Osteocyte (in vitro differentiated cells): ENCODE results near the gene LSMEM2. TPM values are rescaled to one million over a fixed set of nuclear protein-coding genes. Genes with fewer than 3 reads are reported as not detected.

Source experiments
- DNase-seq: peaks from one replicate; pipeline ENCODE4 v3.0.0; 2021; ENCODE audit warnings: mixed read lengths; ENCODE audit not compliant: unreplicated experiment; ENCODE audit errors: extremely low spot score
- H3K27ac Mint-ChIP-seq: one replicate; pipeline ENCODE4 v1.8.0; 2021; ENCODE audit warnings: mild to moderate bottlenecking, mixed read lengths; ENCODE audit not compliant: unreplicated experiment
- H3K27me3 Mint-ChIP-seq: one replicate; pipeline ENCODE4 v1.8.0; 2021; ENCODE audit warnings: mixed read lengths; ENCODE audit not compliant: unreplicated experiment
- H3K36me3 Mint-ChIP-seq: one replicate; pipeline ENCODE4 v1.8.0; 2021; ENCODE audit warnings: mixed read lengths; ENCODE audit not compliant: unreplicated experiment
- H3K4me1 Mint-ChIP-seq: one replicate; pipeline ENCODE4 v1.8.0; 2021; ENCODE audit warnings: mixed read lengths; ENCODE audit not compliant: unreplicated experiment
- H3K4me3 Mint-ChIP-seq: one replicate; pipeline ENCODE4 v1.8.0; 2021; ENCODE audit warnings: mild to moderate bottlenecking, moderate library complexity, mixed read lengths; ENCODE audit not compliant: unreplicated experiment
- H3K9me3 Mint-ChIP-seq: one replicate; pipeline ENCODE4 v1.8.0; 2021; ENCODE audit warnings: mixed read lengths; ENCODE audit not compliant: unreplicated experiment
- total RNA-seq: library from RNA; stranded (reverse); gene quantifications from 2 replicates; pipeline ENCODE4 v1.2.1, GENCODE V29; 2021
- TF ChIP-seq, protein P1 (sequence below): fragments of 200-600 bp; sonication (generic); IDR thresholded peaks from 2 replicates; pipeline ENCODE4 v1.5.0; 2021; ENCODE audit warnings: antibody characterized with exemption, mild to moderate bottlenecking, moderate library complexity

LSMEM2 gene
- total RNA-seq, 1 donor from 2014 or later, result not detected

DNA sequence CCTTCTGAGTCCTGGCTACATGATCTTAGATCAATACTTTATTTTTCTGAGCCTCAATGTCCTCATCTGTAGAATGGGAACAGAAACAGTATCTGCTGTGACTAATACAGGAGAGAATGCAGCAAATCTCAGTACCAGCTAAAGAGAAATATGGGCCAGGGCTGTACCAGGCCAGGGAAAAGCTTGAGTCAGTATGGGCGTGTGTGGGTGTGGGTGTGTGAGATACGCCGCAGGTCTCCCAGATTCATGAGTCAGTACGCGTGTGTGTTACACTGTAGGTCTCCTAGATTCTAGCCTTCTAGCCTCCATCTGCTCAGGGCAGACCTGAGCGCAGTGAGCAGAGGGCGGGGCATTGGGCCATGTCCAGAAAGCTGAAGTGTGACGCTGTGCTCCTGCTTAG lies 27.7 kb upstream of the LSMEM2 start:
- peaks cover 43% of the 10 kb centered on the region for H3K4me1 Mint-ChIP-seq
- TF ChIP-seq, protein P1, sequence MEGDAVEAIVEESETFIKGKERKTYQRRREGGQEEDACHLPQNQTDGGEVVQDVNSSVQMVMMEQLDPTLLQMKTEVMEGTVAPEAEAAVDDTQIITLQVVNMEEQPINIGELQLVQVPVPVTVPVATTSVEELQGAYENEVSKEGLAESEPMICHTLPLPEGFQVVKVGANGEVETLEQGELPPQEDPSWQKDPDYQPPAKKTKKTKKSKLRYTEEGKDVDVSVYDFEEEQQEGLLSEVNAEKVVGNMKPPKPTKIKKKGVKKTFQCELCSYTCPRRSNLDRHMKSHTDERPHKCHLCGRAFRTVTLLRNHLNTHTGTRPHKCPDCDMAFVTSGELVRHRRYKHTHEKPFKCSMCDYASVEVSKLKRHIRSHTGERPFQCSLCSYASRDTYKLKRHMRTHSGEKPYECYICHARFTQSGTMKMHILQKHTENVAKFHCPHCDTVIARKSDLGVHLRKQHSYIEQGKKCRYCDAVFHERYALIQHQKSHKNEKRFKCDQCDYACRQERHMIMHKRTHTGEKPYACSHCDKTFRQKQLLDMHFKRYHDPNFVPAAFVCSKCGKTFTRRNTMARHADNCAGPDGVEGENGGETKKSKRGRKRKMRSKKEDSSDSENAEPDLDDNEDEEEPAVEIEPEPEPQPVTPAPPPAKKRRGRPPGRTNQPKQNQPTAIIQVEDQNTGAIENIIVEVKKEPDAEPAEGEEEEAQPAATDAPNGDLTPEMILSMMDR, result no peak
- H3K27ac Mint-ChIP-seq, result peak overlapping the region; percentile 27
- H3K27me3 Mint-ChIP-seq, result no peaks in the 10 kb centered on the region
- H3K36me3 Mint-ChIP-seq, result peaks cover 6% of the 10 kb centered on the region
- DNase-seq, result no peak
- no peak overlapping the region for H3K4me3 Mint-ChIP-seq
- no peaks in the 10 kb centered on the region for H3K9me3 Mint-ChIP-seq

DNA sequence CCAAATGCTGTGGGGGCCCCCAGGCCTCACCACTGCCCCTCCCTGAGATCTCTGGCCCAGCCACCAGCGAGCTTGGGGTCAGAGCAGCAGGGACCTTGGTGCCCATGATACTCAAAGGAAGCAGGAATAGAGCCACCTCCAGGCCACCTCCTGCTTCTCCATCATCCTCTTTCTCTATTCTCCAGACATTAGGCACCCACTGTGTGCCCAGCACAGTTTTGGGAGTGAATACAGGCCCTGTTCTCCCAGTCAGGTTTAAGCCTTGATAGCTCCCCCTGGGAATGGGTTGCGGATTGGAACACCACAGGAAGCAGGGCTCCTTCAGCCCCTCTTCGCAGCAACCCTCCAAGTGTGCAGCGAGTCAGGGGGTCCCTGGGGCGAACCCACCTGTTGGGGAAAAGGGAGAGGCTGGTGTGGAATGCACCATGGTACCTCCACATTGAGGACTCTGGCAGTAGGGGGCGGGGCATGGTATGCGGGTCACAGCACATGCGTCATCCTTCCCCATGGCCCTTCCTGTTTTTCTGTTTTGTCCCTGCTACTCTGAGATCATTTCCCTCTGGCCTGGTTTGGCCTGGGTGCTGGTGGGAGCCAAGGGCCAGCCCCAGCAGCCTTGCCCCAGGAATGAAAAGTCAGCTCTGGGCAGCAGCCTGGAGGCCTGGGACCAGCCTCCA lies 24.2 kb upstream of the LSMEM2 start:
- no peaks in the 10 kb centered on the region for H3K9me3 Mint-ChIP-seq
- TF ChIP-seq, protein P1, result no peak
- peaks cover 20% of the 10 kb centered on the region for H3K36me3 Mint-ChIP-seq
- no peak overlapping the region for H3K4me3 Mint-ChIP-seq
- peaks cover 19% of the 10 kb centered on the region for H3K4me1 Mint-ChIP-seq
- no peak overlapping the region for H3K27ac Mint-ChIP-seq
- no peak for DNase-seq
- no peaks in the 10 kb centered on the region for H3K27me3 Mint-ChIP-seq

DNA sequence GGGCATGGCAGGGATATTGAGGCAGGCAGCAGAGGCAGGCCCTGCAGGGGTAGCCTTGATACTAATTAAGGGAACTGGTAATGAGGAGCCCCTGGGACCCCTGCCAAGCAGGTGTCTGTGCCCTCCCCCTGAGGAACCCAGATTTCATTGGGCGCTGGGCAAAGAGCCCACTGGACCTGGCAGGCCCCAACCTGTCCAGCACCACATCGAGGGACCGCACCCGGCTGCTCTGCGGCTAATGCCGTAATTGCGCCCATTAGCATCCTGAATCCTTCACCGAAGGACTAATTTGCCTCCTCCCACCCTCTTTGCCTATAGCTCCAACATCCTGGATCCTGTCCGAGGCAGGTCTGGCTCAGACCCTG lies 23.7 kb upstream of the LSMEM2 start:
- Mint-ChIP-seq H3K27ac (no peak overlapping the region), H3K36me3 (peaks cover 20% of the 10 kb centered on the region), H3K4me1 (peaks cover 16% of the 10 kb centered on the region), H3K9me3 (no peaks in the 10 kb centered on the region), H3K27me3 (no peaks in the 10 kb centered on the region), H3K4me3 (no peak overlapping the region)
- no peak for DNase-seq
- TF ChIP-seq, protein P1, result no peak

DNA sequence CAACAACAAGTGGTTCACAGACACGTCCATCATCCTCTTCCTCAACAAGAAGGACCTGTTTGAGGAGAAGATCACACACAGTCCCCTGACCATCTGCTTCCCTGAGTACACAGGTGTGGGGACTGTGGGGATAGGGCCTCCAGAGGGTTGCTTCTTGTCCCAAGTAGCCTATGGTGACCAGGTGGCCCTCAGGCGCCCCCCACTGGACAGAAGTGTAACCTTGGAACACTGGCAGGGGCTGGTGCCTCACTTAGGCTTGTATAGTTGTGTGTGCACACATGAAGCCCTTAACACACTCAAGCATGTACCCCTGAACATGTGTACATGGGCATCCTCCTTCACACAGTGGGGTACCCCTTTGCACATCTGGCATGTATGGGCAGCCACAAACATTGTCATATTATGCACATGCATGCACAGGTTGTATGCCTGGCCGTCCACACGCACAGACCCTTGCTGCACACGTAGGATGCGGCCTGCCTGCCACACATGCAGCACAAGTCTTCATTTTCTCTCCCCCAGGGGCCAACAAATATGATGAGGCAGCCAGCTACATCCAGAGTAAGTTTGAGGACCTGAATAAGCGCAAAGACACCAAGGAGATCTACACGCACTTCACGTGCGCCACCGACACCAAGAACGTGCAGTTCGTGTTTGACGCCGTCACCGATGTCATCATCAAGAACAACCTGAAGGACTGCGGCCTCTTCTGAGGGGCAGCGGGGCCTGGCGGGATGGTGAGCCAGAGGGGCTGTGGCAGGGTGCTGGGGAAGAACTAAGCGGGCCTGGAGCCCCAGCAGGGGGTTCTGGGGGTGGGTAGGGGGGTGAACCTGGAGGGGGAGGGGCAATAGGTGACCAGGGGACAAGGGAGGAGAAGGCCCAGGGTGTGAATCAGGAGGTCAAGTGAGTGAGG lies 21.7 kb upstream of the LSMEM2 start:
- H3K9me3 Mint-ChIP-seq, result no peaks in the 10 kb centered on the region
- H3K4me3 Mint-ChIP-seq, result no peak overlapping the region
- TF ChIP-seq, protein P1, result peak; percentile 61
- H3K4me1 Mint-ChIP-seq, result peaks cover 20% of the 10 kb centered on the region
- DNase-seq, result no peak
- no peaks in the 10 kb centered on the region for H3K27me3 Mint-ChIP-seq
- H3K36me3 Mint-ChIP-seq, result peaks cover 17% of the 10 kb centered on the region
- peak overlapping the region; percentile 34 for H3K27ac Mint-ChIP-seq

DNA sequence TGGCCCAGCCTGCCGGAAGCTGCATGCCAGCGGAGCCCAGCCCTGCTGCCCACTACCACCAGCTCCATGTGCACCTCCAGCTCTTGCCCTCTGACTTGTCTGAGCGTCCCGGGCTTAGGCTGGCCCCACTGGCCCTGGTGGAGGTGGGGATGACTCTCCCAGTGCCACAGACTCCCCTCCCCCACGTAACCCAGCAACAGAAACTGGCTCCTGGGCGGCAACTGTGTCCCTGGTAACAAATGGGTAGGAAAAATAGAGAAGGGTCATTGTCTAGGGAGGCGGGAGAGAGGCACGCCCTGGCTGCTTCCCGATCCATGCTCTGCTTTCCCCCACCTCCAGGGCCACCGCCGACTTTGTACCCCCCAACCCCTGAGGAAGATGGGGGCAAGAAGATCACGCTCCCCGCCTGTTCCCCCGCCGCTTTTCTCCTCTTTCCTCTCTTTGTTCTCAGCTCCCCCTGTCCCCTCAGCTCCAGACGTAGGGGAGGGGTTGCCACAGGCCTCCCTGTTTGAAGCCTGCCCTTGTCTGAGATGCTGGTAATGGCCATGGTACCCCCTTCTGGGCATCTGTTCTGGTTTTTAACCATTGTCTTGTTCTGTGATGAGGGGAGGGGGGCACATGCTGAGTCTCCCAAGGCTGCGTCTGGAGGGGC lies 20.7 kb upstream of the LSMEM2 start:
- TF ChIP-seq, protein P1, result no peak
- no peak for DNase-seq
- Mint-ChIP-seq H3K27ac (peak overlapping the region; percentile 74), H3K4me1 (peaks cover 29% of the 10 kb centered on the region), H3K36me3 (peaks cover 17% of the 10 kb centered on the region), H3K9me3 (no peaks in the 10 kb centered on the region), H3K27me3 (no peaks in the 10 kb centered on the region), H3K4me3 (no peak overlapping the region)
